Measurements from ENCODE around the gene TWSG1.
"Not testable (repeated sequence)": the region's sequence is repeated elsewhere in the genome, so short reads cannot be mapped to it uniquely, and the experiment has no call there.

The TWSG1 gene

GRCh38 chr18:9346775-9347174 lies 12.2 kb downstream of the TWSG1 start:
- no peak for DNase-seq (ENCODE audit: low read depth in 1 of 2, low spot score in 1 of 2)
- in situ Hi-C loops (cut with HindIII; ENCODE audit: low pct_unique_long_range_greater_than_20kb, low sequenced_read_pairs), result no loop called here
- no peak for TF ChIP-seq JUND (IDR thresholded peaks at IDR 0.05; ENCODE audit: low read depth)

- TF ChIP-seq JUND (IDR thresholded peaks at IDR 0.05; ENCODE audit: low read depth), result no peak
- peak in 1 of 2 experiments; percentile 64 for DNase-seq (ENCODE audit: low read depth in 1 of 2, low spot score in 1 of 2)
These were observed 13.6 kb downstream of the TWSG1 start for GRCh38 chr18:9348079-9348671.

GRCh38 chr18:9348766-9349165 lies 14.2 kb downstream of the TWSG1 start:
- in situ Hi-C loops (cut with HindIII; ENCODE audit: low pct_unique_long_range_greater_than_20kb, low sequenced_read_pairs), result no loop called here
- no peak for DNase-seq (ENCODE audit: low read depth in 1 of 2, low spot score in 1 of 2)
- TF ChIP-seq JUND (IDR thresholded peaks at IDR 0.05; ENCODE audit: low read depth), result no peak

More at GRCh38 chr18:9348079-9348671, 13.6 kb downstream of the TWSG1 start:
- in situ Hi-C loops (cut with HindIII; ENCODE audit: low pct_unique_long_range_greater_than_20kb, low sequenced_read_pairs), result no loop called here

GRCh38 chr18:9353596-9353995 lies 19.0 kb downstream of the TWSG1 start:
- in situ Hi-C loops (cut with HindIII; ENCODE audit: low pct_unique_long_range_greater_than_20kb, low sequenced_read_pairs), result no loop called here
- no peak for DNase-seq (ENCODE audit: low read depth in 1 of 2, low spot score in 1 of 2)
- no peak for TF ChIP-seq JUND (IDR thresholded peaks at IDR 0.05; ENCODE audit: low read depth)

GRCh38 chr18:9354256-9354655 lies 19.7 kb downstream of the TWSG1 start:
- in situ Hi-C loops (cut with HindIII; ENCODE audit: low pct_unique_long_range_greater_than_20kb, low sequenced_read_pairs), result no loop called here
- DNase-seq (ENCODE audit: low read depth in 1 of 2, low spot score in 1 of 2), result no peak
- no peak for TF ChIP-seq JUND (IDR thresholded peaks at IDR 0.05; ENCODE audit: low read depth)

GRCh38 chr18:9356976-9357375 lies 22.4 kb downstream of the TWSG1 start:
- no peak for DNase-seq (ENCODE audit: low read depth in 1 of 2, low spot score in 1 of 2)
- TF ChIP-seq JUND (IDR thresholded peaks at IDR 0.05; ENCODE audit: low read depth), result no peak
- in situ Hi-C loops (cut with HindIII; ENCODE audit: low pct_unique_long_range_greater_than_20kb, low sequenced_read_pairs), result no loop called here

GRCh38 chr18:9359796-9360195 lies 25.2 kb downstream of the TWSG1 start:
- TF ChIP-seq JUND (IDR thresholded peaks at IDR 0.05; ENCODE audit: low read depth), result no peak
- no peak for DNase-seq (ENCODE audit: low read depth in 1 of 2, low spot score in 1 of 2)
- in situ Hi-C loops (cut with HindIII; ENCODE audit: low pct_unique_long_range_greater_than_20kb, low sequenced_read_pairs), result no loop called here

GRCh38 chr18:9361191-9361590 lies 26.6 kb downstream of the TWSG1 start:
- DNase-seq (ENCODE audit: low read depth in 1 of 2, low spot score in 1 of 2), result no peak
- in situ Hi-C loops (cut with HindIII; ENCODE audit: low pct_unique_long_range_greater_than_20kb, low sequenced_read_pairs), result no loop called here
- TF ChIP-seq JUND (IDR thresholded peaks at IDR 0.05; ENCODE audit: low read depth), result no peak

- no peak for DNase-seq (ENCODE audit: low read depth in 1 of 2, low spot score in 1 of 2)
- no peak for TF ChIP-seq JUND (IDR thresholded peaks at IDR 0.05; ENCODE audit: low read depth)
- in situ Hi-C loops (cut with HindIII; ENCODE audit: low pct_unique_long_range_greater_than_20kb, low sequenced_read_pairs), result no loop called here
These were observed 28.3 kb downstream of the TWSG1 start for GRCh38 chr18:9362869-9363268.

- TF ChIP-seq JUND (IDR thresholded peaks at IDR 0.05; ENCODE audit: low read depth), result no peak
- in situ Hi-C loops (cut with HindIII; ENCODE audit: low pct_unique_long_range_greater_than_20kb, low sequenced_read_pairs), result no loop called here
- DNase-seq (ENCODE audit: low read depth in 1 of 2, low spot score in 1 of 2), result no peak
These were observed 29.7 kb downstream of the TWSG1 start for GRCh38 chr18:9364242-9364641.

- DNase-seq (ENCODE audit: low read depth in 1 of 2, low spot score in 1 of 2), result no peak
- in situ Hi-C loops (cut with HindIII; ENCODE audit: low pct_unique_long_range_greater_than_20kb, low sequenced_read_pairs), result no loop called here
- TF ChIP-seq JUND (IDR thresholded peaks at IDR 0.05; ENCODE audit: low read depth), result no peak
These were observed 30.8 kb downstream of the TWSG1 start for GRCh38 chr18:9365406-9365805.

- TF ChIP-seq JUND (IDR thresholded peaks at IDR 0.05; ENCODE audit: low read depth), result no peak
- DNase-seq (ENCODE audit: low read depth in 1 of 2, low spot score in 1 of 2), result peak; percentile 58 to 93
- in situ Hi-C loops (cut with HindIII; ENCODE audit: low pct_unique_long_range_greater_than_20kb, low sequenced_read_pairs), result no loop called here
These were observed 31.6 kb downstream of the TWSG1 start for GRCh38 chr18:9366126-9366714.

GRCh38 chr18:9373254-9373653 lies 38.7 kb downstream of the TWSG1 start:
- DNase-seq (ENCODE audit: low read depth in 1 of 2, low spot score in 1 of 2); in situ Hi-C loops (cut with HindIII; ENCODE audit: low pct_unique_long_range_greater_than_20kb, low sequenced_read_pairs): not testable (repeated sequence)

- no peak for TF ChIP-seq JUND (IDR thresholded peaks at IDR 0.05; ENCODE audit: low read depth)
- in situ Hi-C loops (cut with HindIII; ENCODE audit: low pct_unique_long_range_greater_than_20kb, low sequenced_read_pairs), result no loop called here
- DNase-seq (ENCODE audit: low read depth in 1 of 2, low spot score in 1 of 2), result no peak
These were observed 44.5 kb downstream of the TWSG1 start for GRCh38 chr18:9379118-9379517.

All from T47D (cell line).